TTC549 (cell line): Measurements from ENCODE around the gene JPH3.

Source experiments
- FAIRE-seq: peaks from 2 replicates; lab custom pipeline; 2012; peaks lifted over from hg19 to GRCh38; lab: Jason Lieb, UNC

The JPH3 gene

DNA sequence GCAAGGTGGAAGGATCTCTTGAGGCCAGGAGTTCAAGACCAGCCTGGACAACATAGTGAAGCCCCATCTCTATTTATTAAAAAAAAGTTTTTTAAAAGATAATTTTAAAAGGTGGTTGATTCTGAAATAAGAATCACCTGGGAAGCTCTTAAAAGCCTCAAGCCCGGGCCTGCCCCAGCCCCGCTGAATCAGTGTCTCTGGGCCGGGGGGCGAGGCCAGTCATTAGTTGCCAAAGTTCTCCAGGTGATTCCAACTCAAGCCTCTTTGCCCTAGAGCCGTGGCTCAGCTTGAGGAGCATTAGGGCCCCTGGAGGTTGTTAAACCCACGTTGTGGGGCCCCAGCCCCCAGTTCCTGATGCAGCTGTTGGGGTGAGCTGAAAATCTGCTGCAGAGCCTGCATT, 24.6 kb downstream of the JPH3 start:
- FAIRE-seq, result no peak

DNA sequence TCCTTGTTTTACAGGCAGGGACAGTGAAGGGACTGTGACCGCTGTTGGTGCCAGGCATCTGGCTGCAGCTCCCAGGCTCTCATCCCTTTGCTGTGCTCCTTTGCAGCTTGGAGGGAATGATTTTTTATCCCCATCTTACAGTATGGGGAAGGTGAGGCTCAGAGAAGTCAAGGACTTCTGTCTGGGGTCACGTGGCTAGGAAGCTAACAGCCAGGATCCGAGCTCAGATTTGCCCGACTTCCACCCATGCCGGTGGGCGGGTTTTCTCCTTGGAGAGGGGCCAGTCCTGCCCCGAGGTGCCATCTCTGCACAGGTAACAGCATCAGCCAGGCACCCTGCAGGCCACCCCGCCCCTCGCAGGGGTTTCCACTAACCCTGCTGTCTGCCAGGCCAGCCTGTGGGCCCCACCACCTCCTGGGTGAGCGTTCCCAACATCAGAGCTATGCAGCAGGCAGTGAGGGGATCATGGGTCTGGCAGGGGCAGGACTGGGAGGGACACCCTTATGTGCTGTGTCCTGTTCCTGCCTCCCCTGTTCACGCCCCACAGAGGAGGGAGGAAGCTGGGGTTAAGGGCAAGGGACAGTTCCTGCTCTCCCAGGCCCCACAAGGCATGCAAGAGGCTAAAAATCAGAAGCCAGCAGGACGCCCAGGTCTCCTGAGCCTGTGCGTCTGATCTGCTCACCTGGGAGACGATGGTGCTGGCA, 25.4 kb downstream of the JPH3 start:
- no peak for FAIRE-seq

DNA sequence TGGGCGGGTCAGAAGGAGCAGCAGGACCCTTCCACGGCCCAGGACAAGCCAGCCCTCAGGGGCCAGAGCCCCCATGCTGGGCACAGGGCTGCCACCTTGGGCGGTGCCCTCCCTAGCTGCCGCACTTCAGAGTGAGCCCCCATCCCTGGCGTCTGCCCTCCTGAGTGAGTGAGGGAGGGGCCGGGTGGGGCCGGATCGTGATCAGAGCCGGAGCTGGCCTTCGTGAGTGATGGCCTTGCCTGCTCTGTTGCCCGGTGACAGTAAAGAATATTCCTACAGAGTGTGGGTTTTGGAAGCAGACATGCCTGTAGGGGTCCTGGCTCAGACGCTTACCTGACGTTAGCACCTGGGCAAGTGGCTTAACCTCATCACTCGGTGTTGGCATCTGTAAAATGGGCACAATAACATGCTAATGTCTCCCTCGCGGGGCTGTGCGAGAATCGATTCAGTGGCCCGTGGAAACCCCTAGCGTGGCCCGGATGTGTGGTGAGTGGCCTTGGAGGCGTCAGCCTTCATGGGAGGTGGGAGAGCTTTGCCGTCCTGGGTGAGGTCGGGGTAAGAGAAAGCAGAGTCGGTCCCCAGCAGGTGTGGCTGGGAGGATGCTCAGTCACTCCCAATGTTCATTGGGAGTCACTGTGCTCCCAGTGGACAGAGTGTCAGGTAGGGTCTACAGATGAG, 26.1 kb downstream of the JPH3 start:
- FAIRE-seq, result no peak

DNA sequence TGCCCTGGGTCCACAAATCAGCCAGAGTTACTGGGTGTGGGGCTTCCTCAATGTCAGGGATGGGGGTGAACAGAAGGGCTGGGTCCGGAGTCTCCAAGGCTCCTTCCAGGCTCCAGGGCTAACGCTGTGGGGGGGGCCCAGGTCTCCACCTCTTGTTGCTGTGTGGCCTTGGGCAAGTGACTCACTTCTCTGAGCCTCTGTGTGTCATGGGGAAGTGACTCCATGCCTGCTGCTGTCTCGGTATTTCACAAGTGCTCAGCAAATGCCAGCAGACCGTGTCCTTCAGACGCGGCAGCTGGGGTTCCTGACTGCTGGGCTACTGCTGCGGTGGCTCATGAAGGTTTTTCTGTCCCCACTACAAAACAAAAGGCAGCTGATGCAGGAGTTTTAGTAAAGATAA, 26.6 kb downstream of the JPH3 start:
- FAIRE-seq, result no peak

DNA sequence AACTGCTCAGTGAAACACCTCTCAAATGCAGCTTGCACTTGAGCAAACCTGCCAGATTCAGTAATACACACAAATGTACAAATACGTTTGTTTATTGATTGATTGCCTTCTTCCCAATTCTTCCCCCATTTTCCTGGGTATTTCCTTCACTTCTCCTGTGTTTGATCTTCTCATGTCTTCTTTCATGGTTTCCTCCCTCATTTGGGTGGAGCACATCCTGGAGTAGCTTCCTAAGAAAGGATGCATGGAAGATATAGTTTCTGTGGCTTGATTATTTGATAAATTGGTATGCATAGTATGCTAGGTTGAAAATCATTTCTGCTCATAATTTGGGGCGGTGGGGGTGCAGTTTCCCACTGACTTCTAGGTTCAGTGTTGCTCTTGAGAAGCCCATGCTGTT, 28.8 kb downstream of the JPH3 start:
- FAIRE-seq, result no peak

DNA sequence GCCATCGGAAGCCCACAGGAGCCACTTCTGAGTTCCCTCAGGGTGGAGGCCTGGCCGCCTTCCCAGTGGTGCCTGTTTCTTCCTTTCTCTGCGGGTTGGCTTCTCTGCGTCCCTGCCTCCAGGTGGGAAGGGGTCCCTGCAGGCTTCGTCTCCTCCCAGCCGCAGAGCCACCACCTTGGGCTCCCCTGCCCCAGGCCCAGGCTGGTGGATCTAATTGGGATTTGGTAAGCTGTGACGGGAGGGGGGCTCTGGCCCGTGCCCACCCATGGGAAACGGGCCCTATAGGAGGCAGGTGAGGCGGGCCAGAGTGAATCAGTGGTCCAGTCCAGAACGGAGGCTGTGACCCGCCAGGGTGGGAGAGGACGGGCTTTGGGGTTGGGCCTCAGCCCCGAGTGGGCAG, 32.1 kb downstream of the JPH3 start:
- no peak for FAIRE-seq

DNA sequence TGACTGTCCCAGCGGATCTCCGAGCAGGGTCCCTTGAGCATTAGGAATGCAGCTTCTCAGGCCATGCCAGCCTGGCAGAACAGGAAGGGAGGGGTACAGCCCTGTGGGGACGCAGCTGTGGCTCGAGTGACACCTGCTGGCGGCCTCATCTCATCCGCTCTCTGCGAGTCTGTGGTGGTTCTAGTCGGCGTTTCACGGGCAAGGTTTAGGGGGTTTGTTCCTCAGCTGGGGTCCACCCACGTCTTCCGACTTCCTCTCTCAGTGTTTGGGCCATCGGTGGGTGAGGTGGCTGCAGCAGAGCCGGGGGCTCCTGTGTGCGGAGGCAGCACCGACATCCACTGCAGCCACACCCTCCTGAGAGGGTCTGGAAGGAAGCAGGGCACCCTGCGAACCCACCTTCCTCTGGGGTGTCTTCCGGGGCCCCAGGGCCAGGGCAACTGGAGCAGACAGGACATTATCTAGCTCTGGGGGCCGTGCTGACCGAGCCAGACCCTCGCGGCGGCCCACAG, 33.3 kb downstream of the JPH3 start:
- FAIRE-seq, result no peak

DNA sequence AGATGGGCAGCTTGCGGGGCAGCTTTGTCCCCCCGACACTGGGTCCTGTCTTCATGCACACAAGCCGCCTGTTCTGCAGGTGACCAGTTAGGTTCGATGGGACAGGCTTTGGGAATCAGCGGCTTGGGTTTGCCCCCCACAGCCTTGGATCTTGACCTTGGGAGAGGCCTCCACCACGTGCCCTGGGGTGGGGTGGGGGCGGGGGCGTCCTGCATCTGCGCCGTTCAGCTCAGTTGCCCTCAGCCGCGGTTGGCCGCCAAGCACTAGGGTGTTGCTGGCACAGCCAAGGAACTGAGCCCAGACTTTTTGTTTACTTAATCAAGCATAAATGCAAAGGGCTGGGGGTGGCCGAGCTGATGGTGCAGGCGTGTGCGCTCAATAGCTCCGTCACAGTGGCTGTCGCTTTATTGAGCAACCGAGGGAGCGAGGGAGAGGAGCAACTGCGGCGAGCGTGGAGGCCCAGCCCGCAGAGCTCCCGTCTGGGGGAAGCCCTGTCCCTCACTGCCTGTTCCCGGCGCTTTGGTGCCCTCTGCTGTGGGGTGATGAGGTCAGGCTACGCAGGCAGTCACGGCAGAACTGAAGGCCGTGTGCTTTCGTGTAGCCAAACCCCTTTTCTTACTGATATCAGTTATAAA, 33.9 kb downstream of the JPH3 start:
- no peak for FAIRE-seq

DNA sequence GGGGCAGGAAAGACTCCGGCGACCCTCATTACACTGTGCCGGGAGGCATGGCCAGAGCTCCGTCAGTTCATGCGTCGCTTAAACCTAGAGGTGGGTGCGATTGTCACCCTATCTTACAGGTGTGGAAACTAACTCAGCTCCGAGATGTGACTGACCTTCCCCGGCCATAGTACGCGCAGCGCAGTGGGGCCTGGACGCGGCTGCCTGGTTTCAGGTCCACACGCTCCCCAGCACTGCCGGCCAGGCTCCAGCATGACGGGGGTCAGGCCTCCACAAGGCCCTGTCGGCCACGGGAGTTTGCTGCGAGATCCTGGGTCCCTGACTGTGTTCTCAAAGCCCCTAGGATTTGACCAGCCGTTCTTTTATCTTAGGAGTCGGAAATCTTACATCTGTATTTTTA, 34.4 kb downstream of the JPH3 start:
- FAIRE-seq, result no peak

DNA sequence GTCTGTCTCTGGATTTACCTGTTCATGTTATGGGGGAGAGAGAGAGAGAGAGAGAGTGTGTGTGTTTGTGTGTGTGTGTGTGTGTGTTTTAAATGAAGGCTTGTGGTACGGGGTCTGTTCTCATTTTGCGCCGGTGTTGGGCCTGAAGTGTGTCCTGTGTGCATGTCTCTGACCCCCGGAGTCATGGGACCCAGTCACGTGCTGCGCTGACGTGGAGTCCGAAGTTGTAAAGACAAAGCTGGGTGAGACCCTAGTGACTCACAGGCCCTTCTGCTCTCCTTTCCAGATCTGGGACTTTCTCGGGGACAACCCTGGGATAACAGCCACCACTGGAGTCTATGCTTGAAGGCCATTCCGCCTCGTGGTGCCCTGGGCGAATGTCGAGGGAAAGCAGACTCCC, 35.0 kb downstream of the JPH3 start:
- no peak for FAIRE-seq

DNA sequence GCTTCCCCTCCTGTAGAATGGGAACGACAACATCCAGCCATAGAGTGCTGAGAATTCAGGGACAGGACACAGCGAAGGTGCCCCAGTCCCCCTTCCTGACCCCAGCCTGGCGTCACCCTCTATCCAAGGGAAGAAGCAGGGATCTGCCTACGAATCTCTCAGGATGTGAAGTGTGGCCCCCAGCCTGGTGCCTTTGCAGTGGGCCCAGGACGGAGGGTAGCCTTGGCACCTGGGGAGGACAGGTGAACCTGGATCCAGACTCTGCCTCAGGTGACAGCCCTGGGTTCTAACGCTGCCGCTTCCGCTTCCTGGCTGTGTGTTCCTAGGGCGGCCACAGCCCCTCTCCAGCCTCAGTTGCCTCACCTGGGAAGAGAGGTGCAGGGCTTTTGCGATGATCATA, 36.4 kb downstream of the JPH3 start:
- no peak for FAIRE-seq

DNA sequence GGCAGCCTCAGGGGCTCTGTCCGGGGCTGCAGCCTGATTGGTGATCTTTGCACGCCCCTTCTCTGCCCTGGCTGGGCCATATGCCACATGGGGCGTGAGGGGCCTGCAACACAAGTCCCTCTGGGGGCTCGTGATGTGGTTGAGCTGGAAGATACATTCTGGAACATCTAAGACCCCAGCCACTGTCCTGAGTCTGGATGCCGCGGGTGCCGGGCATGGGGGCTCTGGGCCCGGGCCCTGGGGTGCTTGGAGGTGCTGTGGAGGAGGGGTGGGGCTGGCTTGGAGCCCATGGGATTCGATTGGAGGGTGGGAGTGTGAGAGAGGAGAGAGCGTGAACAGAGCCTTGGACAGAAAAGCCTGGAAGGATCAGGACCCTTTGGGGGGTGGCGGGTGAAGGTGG, 39.4 kb downstream of the JPH3 start:
- FAIRE-seq, result no peak

DNA sequence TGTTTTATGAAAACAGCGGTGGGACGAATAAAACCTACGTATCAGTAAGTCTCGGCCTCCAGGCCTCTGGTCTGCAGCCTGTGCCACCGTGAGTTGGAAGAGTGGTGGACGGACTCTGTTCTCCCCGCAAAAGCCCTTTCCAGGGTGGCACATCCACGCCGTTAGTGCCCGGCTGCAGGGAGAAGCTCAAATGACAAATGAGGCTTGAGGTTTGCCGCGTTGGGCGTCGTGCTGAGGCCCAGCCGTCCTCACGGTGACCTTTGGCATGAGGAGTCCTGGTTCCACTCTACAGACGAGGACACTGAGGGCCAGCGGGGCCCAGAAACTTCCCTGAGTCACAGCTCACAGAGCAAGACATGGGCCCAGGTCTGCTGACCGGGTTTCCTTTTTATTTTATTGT, 40.2 kb downstream of the JPH3 start:
- FAIRE-seq, result no peak

DNA sequence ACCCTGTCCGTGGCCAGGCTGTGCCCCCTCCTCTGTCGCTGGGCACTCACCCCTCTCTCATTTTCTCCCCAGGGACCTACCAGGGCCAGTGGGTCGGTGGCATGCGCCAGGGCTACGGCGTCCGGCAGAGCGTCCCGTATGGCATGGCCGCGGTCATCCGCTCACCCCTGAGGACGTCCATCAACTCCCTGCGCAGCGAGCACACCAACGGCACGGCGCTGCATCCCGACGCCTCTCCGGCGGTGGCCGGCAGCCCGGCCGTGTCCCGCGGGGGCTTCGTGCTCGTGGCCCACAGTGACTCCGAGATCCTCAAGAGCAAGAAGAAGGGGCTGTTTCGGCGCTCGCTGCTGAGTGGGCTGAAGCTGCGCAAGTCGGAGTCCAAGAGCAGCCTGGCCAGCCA, 41.9 kb downstream of the JPH3 start:
- no peak for FAIRE-seq

DNA sequence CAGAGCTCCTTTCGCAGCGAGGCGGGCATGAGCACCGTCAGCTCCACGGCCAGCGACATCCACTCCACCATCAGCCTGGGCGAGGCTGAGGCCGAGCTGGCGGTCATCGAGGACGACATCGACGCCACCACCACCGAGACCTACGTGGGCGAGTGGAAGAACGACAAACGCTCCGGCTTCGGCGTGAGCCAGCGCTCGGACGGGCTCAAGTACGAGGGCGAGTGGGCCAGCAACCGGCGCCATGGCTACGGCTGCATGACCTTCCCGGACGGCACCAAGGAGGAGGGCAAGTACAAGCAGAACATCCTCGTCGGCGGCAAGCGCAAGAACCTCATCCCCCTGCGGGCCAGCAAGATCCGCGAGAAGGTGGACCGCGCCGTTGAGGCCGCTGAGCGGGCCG, 42.3 kb downstream of the JPH3 start:
- FAIRE-seq, result no peak

DNA sequence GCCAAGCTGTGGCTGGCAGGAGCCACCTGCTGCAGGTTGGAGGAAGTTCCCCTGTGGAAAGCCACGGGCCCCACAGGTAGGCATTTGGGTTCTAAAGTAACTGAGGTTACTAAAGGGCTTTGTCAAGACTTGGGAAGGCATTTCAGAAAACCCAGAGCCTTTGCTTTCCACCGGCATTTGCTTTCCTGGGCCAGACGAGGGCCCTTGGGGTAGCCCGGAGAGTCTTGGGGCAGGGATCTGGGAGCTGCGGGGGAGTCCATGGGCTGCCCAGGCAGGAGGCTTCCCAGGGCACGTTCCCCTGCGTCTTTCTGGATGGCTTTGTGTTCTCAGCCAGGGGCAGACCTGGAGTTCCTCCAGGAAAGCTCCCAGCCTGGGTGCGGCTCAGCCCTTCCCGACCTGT, 43.5 kb downstream of the JPH3 start:
- no peak for FAIRE-seq

DNA sequence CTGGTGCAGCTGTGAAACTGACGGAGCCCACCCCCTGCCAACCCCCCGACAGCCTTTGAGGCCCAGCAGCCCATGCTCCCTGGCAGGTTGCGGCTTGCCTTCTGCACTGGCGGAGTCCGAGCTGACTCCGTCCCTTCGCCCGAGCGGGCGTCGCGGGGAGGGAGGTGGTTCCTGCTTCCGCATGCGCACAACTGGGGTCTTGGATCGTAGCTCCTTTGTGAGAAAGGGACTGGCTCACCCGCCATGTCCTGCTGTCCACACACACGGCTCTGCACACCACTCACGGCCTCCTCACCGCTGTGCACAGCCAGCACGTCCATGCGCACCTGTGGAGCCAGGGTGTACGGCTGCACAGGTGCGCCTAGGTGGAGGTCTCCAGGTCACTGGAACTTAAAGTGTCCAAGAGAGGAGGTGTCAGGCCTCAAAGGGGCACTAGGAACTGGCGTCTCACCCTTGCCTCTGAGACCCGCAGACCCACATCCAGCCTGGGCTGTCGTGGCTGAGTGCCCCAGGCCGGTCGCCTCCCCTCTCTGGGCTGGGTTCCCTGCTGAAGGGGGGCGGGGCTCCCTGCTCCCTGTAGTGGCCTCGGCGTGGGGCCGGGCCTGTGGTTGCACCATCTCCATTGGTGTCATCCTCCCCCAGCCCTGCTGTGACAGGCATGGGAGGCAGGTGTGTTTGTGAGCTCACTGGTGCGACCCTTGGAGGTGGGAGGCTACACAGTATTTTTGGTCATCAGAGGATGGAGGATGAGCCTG, 45.3 kb downstream of the JPH3 start:
- no peak for FAIRE-seq

DNA sequence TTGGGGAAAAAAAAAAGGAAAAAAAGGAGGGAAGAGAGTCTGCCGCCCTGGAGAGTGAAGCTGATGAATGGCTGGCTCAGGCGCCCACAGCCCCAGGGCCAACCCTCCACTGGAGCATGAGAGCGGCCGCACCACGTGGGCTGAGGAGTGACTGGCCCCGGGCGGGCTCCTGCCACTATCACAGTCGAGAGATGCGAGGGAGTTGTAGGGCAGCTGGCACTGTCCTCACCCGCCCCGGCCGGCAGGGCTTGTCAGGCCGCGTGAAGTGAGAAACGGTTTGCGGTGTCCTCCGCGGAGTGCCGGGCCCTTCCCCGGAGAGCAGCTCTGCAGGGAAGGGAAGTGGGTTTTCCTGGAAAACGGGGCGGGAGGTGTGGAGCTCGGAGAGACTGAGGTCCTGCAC, 45.9 kb downstream of the JPH3 start:
- FAIRE-seq, result no peak

DNA sequence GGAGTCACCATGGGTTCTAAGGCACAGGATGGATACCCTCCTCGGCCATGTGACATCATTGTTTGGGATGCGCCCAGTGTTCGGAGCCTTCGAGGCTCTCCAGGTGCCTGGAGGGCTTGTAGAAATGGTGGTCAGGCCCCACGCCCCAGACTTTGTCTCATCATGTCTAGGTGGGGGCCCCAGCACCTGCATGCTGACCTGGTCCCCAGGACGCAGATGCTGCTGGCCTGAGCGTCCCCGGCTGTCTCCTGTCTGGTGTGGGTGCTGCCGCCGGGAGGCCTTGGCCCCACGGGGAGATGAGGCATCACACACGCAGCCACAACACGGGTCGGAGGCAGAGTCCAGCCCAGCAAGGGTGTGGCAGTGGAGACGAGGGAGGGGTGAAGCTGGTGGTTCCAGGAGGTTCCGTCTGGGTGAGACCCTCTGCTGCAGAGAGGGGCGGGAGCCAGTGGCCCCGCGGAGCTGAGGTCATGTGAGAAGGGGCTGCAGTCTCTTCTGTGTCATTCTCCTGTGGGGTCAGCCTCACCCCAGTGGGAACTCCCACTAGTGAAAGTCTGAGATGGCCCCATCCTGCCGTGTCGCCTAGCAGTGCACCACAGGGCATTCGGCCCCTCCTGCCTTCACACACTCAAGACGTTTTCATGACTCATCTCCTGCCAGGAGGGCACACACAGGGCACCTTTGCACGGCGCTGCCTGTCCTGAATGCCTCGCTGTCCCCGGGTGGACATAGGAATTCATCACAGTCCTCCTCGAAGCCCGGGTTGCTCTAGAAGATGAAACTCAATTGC, 46.6 kb downstream of the JPH3 start:
- FAIRE-seq, result no peak

DNA sequence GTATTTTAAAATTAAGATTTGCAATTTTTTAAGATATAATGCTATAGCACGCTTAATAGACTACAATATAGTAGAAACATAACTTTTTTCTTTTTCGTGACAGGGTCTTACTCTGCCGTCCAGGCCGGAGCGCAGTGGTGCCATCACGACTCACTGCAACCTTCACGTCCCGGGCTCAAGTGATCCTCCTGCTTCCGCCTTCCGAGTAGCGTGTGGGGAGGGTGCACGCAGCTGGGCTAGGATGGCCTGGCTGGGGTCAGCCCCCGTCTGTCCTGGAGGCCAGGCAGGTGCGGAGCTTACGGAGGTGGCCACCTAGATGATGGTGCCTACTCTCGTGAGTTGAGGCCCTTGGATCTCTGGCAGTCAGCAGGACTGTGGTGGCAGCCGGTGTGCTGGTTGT, 50.1 kb downstream of the JPH3 start:
- FAIRE-seq, result no peak

DNA sequence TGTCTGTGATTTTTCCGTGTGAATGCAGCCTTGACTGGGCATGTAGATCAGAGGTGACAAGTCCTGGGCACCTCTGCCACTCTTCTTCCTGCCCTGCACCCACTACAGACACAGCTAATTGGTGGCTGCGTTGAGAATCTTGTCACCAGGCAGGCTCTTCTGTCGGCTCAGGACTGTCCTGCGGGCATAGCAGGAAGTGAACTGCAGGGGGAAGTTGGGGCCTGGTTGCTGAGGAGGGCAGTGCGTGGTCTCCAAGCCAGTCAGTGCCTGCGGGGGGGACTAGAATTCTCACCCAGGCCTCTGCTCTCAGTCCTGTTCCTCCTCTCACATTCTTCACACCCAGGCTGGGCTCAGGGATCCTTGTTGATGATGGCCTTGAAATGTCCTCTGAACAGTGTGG, 50.5 kb downstream of the JPH3 start:
- no peak for FAIRE-seq

DNA sequence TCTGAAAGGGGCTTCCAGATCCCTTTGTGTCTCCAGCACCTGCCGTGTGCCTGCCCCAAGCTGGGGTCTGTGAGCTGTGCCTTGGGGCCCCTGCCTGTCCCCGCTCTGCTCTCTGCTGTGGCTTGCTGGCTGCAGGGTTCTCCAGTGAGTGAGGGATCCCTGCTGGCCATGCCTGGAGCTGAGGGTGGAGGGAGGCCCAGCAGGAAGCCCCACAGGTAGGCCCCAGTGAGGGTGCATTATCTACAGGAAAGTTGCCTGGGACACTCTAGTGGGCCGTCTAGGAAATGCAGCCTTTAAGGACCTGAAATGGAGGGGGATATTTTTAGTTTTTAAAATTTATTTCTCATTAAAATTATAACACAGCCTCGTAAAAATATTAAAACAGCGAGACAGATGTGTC, 50.9 kb downstream of the JPH3 start:
- no peak for FAIRE-seq
